Measurements from ENCODE around the gene LRMDA.
A peak's percentile ranks its signal among the peaks of the same experiment; 100 is the strongest.

LRMDA gene

DNA sequence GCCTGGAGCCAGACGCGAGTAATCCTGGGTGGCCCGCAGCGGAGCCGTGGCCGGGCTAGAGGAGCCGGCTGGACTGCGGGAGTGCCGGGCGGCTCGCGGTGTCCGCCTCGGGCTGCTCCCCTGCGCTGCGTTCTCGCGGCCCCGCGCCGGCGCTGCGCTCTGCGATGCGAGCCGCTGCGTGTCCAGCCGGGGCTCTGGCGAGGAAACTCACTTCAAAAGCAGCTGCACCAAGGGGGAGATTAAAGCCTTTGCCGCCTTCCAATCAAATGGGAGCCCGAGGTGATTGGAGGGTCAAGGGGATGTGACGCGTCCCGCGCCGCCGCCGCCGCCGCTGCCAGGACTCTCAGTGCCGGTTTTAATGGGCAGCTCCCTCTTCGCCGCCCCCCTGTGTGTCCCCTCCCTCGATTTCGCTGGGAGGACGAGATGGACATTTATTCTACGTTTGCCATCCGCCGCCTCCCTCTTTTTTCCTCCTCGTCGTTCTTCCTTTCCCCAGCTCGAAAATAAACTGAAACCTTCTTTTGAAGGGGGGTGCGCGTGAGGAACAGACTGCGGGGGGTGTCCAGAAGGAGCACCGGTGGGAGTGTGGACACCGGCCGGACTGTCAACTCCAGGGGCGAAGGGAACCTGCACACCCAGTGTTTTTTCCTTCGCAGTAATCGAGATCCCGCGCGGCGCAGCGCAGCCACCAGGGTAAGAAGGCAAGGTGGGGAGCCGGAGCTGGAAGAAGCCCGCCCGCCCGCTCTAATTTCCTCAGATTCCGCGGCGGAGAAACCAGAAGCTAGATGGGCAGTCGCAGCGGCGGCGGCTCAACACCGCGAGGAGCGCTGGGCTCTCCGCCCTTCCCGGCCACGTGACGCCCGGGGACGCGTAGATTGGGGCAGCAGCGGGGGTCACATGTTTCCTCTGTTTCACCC, 29.6 kb upstream of the LRMDA start, which contains the start of gene ZNF503:
Gene ZNF503, minus strand, starts transcription at position 196 of the 917 bp plus-strand sequence. CDS start 345 bp downstream, outside the sequence.
- H3K27me3 ChIP-seq (ENCODE audit: insufficient read depth, low read depth) = no peaks in the 10 kb centered on the region
- H3K36me3 ChIP-seq (ENCODE audit: insufficient read depth) = no peaks in the 10 kb centered on the region
- peaks cover 21% of the 10 kb centered on the region for H3K79me2 ChIP-seq (ENCODE audit: insufficient read depth, low read depth)
- H3K27ac ChIP-seq = peak within 1 kb of the TSS; percentile 85
- peak within 1 kb of the TSS; percentile 78 for H3K9ac ChIP-seq
- H4K20me1 ChIP-seq (ENCODE audit: insufficient read depth) = no peaks in the 10 kb centered on the region
- H3K4me3 ChIP-seq (IDR thresholded peaks at IDR 0.05; ENCODE audit: insufficient read depth, low read depth, low read length) = no peak within 1 kb of the TSS
- peak within 1 kb of the TSS; percentile 91 for H2AFZ ChIP-seq (ENCODE audit: low read depth)
- peak within 1 kb of the TSS; percentile 99 for H3K4me2 ChIP-seq
- no peaks in the 10 kb centered on the region for H3K4me1 ChIP-seq (ENCODE audit: low read depth, poor library complexity, severe bottlenecking)
- TF ChIP-seq, protein P1, sequence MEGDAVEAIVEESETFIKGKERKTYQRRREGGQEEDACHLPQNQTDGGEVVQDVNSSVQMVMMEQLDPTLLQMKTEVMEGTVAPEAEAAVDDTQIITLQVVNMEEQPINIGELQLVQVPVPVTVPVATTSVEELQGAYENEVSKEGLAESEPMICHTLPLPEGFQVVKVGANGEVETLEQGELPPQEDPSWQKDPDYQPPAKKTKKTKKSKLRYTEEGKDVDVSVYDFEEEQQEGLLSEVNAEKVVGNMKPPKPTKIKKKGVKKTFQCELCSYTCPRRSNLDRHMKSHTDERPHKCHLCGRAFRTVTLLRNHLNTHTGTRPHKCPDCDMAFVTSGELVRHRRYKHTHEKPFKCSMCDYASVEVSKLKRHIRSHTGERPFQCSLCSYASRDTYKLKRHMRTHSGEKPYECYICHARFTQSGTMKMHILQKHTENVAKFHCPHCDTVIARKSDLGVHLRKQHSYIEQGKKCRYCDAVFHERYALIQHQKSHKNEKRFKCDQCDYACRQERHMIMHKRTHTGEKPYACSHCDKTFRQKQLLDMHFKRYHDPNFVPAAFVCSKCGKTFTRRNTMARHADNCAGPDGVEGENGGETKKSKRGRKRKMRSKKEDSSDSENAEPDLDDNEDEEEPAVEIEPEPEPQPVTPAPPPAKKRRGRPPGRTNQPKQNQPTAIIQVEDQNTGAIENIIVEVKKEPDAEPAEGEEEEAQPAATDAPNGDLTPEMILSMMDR (conservative IDR thresholded peaks at IDR 0.05; ENCODE audit: low read depth, low read length) = no peak

DNA sequence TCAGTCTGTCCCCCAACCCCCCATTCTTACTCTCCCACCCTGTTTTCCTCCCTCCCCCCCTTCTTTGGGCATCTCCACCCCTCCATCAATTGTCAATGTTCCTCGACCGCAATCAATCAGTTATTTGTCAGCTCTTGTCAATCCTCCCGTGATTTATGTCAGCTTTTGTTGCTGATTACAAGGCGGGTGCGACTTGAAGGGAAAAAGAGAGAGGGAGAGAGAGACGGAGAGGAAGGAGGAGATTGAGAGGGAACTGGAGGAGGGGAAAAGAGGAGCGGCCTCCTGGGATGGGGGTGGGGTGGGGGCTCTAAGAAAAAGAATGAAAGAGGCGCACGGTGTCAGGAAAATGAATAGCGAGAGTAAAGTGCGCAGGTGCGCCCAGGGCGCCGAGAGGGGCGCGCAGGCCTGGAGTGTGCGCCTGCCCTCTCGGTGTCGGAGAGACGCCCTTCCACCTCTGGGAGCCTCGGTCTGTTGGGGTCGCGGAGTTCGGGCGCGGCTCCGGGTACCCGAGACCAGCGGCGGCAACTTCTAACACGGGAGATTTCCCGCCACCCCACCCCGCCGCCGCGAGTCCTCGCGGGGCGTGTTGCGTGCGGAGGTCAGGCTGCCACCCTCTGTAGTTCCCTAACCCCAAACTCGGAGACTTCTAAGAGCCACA, 28.8 kb upstream of the LRMDA start:
- Histone ChIP-seq H2AFZ (ENCODE audit: low read depth) (peak overlapping the region; percentile 91), H3K27me3 (ENCODE audit: insufficient read depth, low read depth) (no peaks in the 10 kb centered on the region), H3K9ac (peak overlapping the region; percentile 78), H4K20me1 (ENCODE audit: insufficient read depth) (no peaks in the 10 kb centered on the region), H3K4me3 (IDR thresholded peaks at IDR 0.05; ENCODE audit: insufficient read depth, low read depth, low read length) (no peak overlapping the region), H3K4me1 (ENCODE audit: low read depth, poor library complexity, severe bottlenecking) (no peaks in the 10 kb centered on the region), H3K36me3 (ENCODE audit: insufficient read depth) (no peaks in the 10 kb centered on the region), H3K79me2 (ENCODE audit: insufficient read depth, low read depth) (peaks cover 21% of the 10 kb centered on the region), H3K27ac (peak overlapping the region; percentile 85), H3K4me2 (peak overlapping the region; percentile 99)
- TF ChIP-seq, protein P1 (conservative IDR thresholded peaks at IDR 0.05; ENCODE audit: low read depth, low read length) = no peak

DNA sequence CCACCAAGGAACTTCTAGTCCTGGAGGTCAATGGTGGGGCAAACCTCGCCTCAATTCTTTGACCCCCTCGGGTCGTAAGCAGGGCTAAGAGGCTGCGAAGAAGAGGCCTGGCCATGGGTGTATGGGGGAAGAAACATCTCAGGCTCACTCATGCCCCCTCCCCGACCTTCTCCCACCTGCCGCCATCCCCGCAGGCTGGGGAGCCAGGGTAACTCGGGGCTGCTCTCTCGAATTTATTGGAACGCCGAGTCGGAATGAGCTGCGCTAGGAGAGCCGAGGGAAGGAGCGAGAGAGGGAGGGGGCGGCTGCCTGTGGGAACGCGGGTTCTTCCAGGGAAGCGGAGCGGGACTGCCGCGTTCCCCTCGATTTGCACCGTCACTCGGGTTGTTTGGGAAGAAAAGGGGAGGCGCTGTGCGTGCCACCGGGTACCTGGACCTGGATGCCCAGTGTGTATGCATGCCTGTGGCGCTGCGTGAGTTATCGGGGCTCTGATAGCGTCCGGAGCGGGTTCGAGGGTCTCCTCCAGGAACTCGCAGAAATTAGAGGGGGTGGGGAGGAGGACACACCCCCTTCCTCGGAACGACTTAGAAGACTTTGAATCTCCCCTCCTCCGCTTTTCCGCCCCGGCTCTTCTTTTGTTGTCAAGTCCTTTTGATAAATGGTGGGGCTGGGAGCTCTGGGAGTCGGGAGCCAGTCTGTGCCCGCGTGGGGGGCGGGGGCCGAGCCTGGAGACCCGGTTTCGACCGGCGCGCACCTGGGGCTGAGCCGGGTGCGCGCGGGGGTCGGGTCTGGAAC, 28.1 kb upstream of the LRMDA start:
- Histone ChIP-seq H3K36me3 (ENCODE audit: insufficient read depth) (no peaks in the 10 kb centered on the region), H3K4me2 (peak overlapping the region; percentile 99), H4K20me1 (ENCODE audit: insufficient read depth) (no peaks in the 10 kb centered on the region), H3K4me3 (IDR thresholded peaks at IDR 0.05; ENCODE audit: insufficient read depth, low read depth, low read length) (no peak overlapping the region), H2AFZ (ENCODE audit: low read depth) (peak overlapping the region; percentile 91), H3K27me3 (ENCODE audit: insufficient read depth, low read depth) (no peaks in the 10 kb centered on the region), H3K4me1 (ENCODE audit: low read depth, poor library complexity, severe bottlenecking) (no peaks in the 10 kb centered on the region), H3K27ac (peak overlapping the region; percentile 85), H3K79me2 (ENCODE audit: insufficient read depth, low read depth) (peaks cover 18% of the 10 kb centered on the region), H3K9ac (peak overlapping the region; percentile 78)
- TF ChIP-seq, protein P1 (conservative IDR thresholded peaks at IDR 0.05; ENCODE audit: low read depth, low read length) = no peak
